ENCODE measurements around the gene MCC.

The MCC gene

GRCh38 chr5:113024076-113024697 is 464.1 kb downstream of the MCC start:
- no peaks in the 10 kb centered on the region for H3K27me3 ChIP-seq (replicated peaks; ENCODE audit: control insufficient read depth, insufficient read depth, low read length)
- TF ChIP-seq CTCF (IDR thresholded peaks at IDR 0.05; ENCODE audit: insufficient read depth, low read length, poor library complexity, severe bottlenecking): no peak
- no peak overlapping the region for H3K4me3 ChIP-seq (replicated peaks; ENCODE audit: low read depth, low read length)
- DNase-seq (ENCODE audit: extremely low read depth, insufficient read length): no peak
- H3K36me3 ChIP-seq (ENCODE audit: control insufficient read depth, insufficient read depth, low read length): peaks cover 2% of the 10 kb centered on the region

GRCh38 chr5:113022661-113023060 is 465.6 kb downstream of the MCC start:
- no peak for DNase-seq (ENCODE audit: extremely low read depth, insufficient read length)
- H3K27me3 ChIP-seq (replicated peaks; ENCODE audit: control insufficient read depth, insufficient read depth, low read length): no peaks in the 10 kb centered on the region
- H3K36me3 ChIP-seq (ENCODE audit: control insufficient read depth, insufficient read depth, low read length): peaks cover 4% of the 10 kb centered on the region
- H3K4me3 ChIP-seq (replicated peaks; ENCODE audit: low read depth, low read length): no peak overlapping the region
- no peak for TF ChIP-seq CTCF (IDR thresholded peaks at IDR 0.05; ENCODE audit: insufficient read depth, low read length, poor library complexity, severe bottlenecking)

GRCh38 chr5:113020461-113021273 is 467.6 kb downstream of the MCC start:
- H3K27me3 ChIP-seq (replicated peaks; ENCODE audit: control insufficient read depth, insufficient read depth, low read length): no peaks in the 10 kb centered on the region
- peaks cover 2% of the 10 kb centered on the region; the same call in 1 of the 2 replicates for H3K36me3 ChIP-seq (ENCODE audit: control insufficient read depth, insufficient read depth, low read length)
- H3K4me3 ChIP-seq (replicated peaks; ENCODE audit: low read depth, low read length): no peak overlapping the region
- TF ChIP-seq CTCF (IDR thresholded peaks at IDR 0.05; ENCODE audit: insufficient read depth, low read length, poor library complexity, severe bottlenecking): no peak
- DNase-seq (ENCODE audit: extremely low read depth, insufficient read length): no peak

GRCh38 chr5:113017881-113018635 is 470.2 kb downstream of the MCC start:
- no peak for TF ChIP-seq CTCF (IDR thresholded peaks at IDR 0.05; ENCODE audit: insufficient read depth, low read length, poor library complexity, severe bottlenecking)
- Histone ChIP-seq H3K27me3 (replicated peaks; ENCODE audit: control insufficient read depth, insufficient read depth, low read length) (no peaks in the 10 kb centered on the region), H3K36me3 (ENCODE audit: control insufficient read depth, insufficient read depth, low read length) (peaks cover 5% of the 10 kb centered on the region), H3K4me3 (replicated peaks; ENCODE audit: low read depth, low read length) (no peak overlapping the region)
- DNase-seq (ENCODE audit: extremely low read depth, insufficient read length): no peak

GRCh38 chr5:113005454-113005853 is 482.8 kb downstream of the MCC start:
- Histone ChIP-seq H3K36me3 (ENCODE audit: control insufficient read depth, insufficient read depth, low read length) (peaks cover 10% of the 10 kb centered on the region), H3K4me3 (replicated peaks; ENCODE audit: low read depth, low read length) (no peak overlapping the region), H3K27me3 (replicated peaks; ENCODE audit: control insufficient read depth, insufficient read depth, low read length) (no peaks in the 10 kb centered on the region)
- no peak for DNase-seq (ENCODE audit: extremely low read depth, insufficient read length)
- TF ChIP-seq CTCF (IDR thresholded peaks at IDR 0.05; ENCODE audit: insufficient read depth, low read length, poor library complexity, severe bottlenecking): no peak

Data from GM06990 (cell line).